ENCODE data around the gene TMEM272.

- TF ChIP-seq CTCF (IDR thresholded peaks at IDR 0.05) = no peak
- no peak for TF ChIP-seq POLR2A (IDR thresholded peaks at IDR 0.05)
Observed at GRCh38 chr13:51840917-51841316, 4.1 kb downstream of the TMEM272 start.
